NCI-H748 (cell line): ENCODE results near the gene ITSN1.
"Not testable (repeated sequence)": the region's sequence is repeated elsewhere in the genome, so short reads cannot be mapped to it uniquely, and the experiment has no call there.

ENCODE experiments used
- DNase-seq: peaks from one replicate; lab custom pipeline; 2025; ENCODE audit not compliant: unreplicated experiment; lab: John Stamatoyannopoulos, UW

ITSN1 gene

GRCh38 chr21:33763582-33763899 is 121.2 kb downstream of the ITSN1 start:
- DNase-seq = no peak

GRCh38 chr21:33767236-33767635 is 124.9 kb downstream of the ITSN1 start:
- no peak for DNase-seq

GRCh38 chr21:33767960-33768359 is 125.7 kb downstream of the ITSN1 start:
- no peak for DNase-seq

- DNase-seq = no peak
Observed at GRCh38 chr21:33769057-33769456, 126.8 kb downstream of the ITSN1 start.

GRCh38 chr21:33770542-33770941 is 128.2 kb downstream of the ITSN1 start:
- DNase-seq = no peak

- DNase-seq = no peak
Observed at GRCh38 chr21:33771976-33772375, 129.7 kb downstream of the ITSN1 start.

- DNase-seq = no peak
Observed at GRCh38 chr21:33774551-33774950, 132.2 kb downstream of the ITSN1 start.

GRCh38 chr21:33775100-33775828 is 133.0 kb downstream of the ITSN1 start:
- no peak for DNase-seq

- DNase-seq = no peak
Observed at GRCh38 chr21:33780631-33781030, 138.3 kb downstream of the ITSN1 start.

GRCh38 chr21:33781121-33781520 is 138.8 kb downstream of the ITSN1 start:
- DNase-seq = no peak

- no peak for DNase-seq
Observed at GRCh38 chr21:33783187-33783979, 141.1 kb downstream of the ITSN1 start.

GRCh38 chr21:33787431-33787830 is 145.1 kb downstream of the ITSN1 start:
- DNase-seq = no peak

- DNase-seq = not testable (repeated sequence)
Observed at GRCh38 chr21:33788438-33788837, 146.1 kb downstream of the ITSN1 start.

GRCh38 chr21:33789697-33790096 is 147.4 kb downstream of the ITSN1 start:
- DNase-seq = no peak

GRCh38 chr21:33791073-33791472 is 148.8 kb downstream of the ITSN1 start:
- no peak for DNase-seq

GRCh38 chr21:33794596-33794995 is 152.3 kb downstream of the ITSN1 start:
- DNase-seq = no peak

GRCh38 chr21:33797565-33797964 is 155.3 kb downstream of the ITSN1 start:
- DNase-seq = no peak

GRCh38 chr21:33799378-33800090 is 157.2 kb downstream of the ITSN1 start:
- DNase-seq = no peak

GRCh38 chr21:33800753-33801423 is 158.6 kb downstream of the ITSN1 start:
- no peak for DNase-seq

- peak; percentile 87 for DNase-seq
Observed at GRCh38 chr21:33801424-33802405, 159.4 kb downstream of the ITSN1 start.
